DMS153 (cell line): ENCODE measurements around the gene HAGHL.
A peak's percentile ranks its signal among the peaks of the same experiment; 100 is the strongest.
"Not testable (repeated sequence)": the region's sequence is repeated elsewhere in the genome, so short reads cannot be mapped to it uniquely, and the experiment has no call there.

Experiments used
- DNase-seq: peaks from one replicate; lab custom pipeline; 2025; lab: John Stamatoyannopoulos, UW

Gene HAGHL

GRCh38 chr16:774086-775001, 47.4 kb downstream of the HAGHL start:
- no peak for DNase-seq

GRCh38 chr16:775236-775796, 48.4 kb downstream of the HAGHL start:
- DNase-seq = no peak

DNA sequence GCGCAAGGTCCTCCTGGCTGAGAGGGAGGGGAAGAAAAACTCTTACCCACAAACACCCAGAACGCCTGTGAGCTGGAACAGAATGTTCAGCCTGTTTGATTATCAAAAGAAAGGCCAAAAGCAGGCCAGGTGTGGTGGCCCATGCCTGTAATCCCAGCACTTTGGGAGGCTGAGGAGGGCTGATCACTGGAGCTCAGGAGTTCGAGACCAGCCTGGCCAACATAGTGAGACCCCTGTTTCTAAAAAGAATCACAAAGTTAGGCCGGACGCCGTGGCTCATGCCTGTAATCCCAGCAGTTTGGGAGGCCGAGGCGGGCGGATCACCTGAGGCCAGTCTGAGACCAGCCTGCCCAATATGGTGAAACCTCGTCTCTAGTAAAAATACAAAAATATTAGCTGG, 49.4 kb downstream of the HAGHL start:
- DNase-seq = not testable (repeated sequence)

DNA sequence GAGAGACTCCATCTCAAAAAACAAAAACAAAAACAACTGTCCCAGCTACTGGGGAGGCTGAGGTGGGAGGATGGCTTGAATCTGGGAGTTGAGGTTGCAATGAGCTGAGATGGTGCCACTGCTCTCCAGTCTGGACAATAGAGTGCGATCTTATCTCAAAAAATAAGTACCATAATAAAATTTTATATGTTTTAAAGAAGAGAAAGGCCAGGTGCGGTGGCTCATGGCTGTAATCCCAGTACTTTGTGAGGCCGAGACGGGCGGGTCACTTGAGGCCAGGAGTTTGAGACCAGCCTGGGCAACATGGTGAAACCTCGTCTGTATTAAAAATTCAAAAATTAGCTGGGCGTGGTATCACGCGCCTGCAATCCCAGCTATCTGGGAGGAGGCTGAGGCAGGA, 49.9 kb downstream of the HAGHL start:
- no peak for DNase-seq

GRCh38 chr16:777826-778225, 50.9 kb downstream of the HAGHL start:
- DNase-seq = peak; percentile 3

- DNase-seq = no peak
Observed at GRCh38 chr16:778447-778846, 51.5 kb downstream of the HAGHL start.

- DNase-seq = no peak
Observed at GRCh38 chr16:778909-779527, 52.1 kb downstream of the HAGHL start.
